GM23338 (cell line): Measurements from ENCODE around the gene GLT6D1.

ENCODE experiments used
- CREB1 ChIP-seq: fragments of 250-450 bp; sonication (Bioruptor Pico); IDR thresholded peaks from 2 replicates; pipeline ENCODE4 v1.5.0; 2020; ENCODE audit warnings: low read depth, mild to moderate bottlenecking, moderate library complexity
- CTCF ChIP-seq, 2 experiments: fragments of 200-600 bp in 1 of 2; sonication (generic) in 1 of 2; conservative IDR thresholded peaks; 2 replicates each; pipeline versions ENCODE4 v1.5.1 to v1.6.1; 2016 to 2017; ENCODE audit warnings: antibody characterized with exemption in 2 of 2, low read depth in 2 of 2, mild to moderate bottlenecking in 2 of 2, moderate library complexity in 1 of 2
- ETS1 ChIP-seq: IDR thresholded peaks from 2 replicates; pipeline ENCODE4 v1.6.1; 2016; ENCODE audit warnings: antibody characterized with exemption
- EZH2 ChIP-seq: fragments of 200-600 bp; sonication (generic); IDR thresholded peaks from one replicate; pipeline ENCODE4 v1.8.0; 2017; ENCODE audit warnings: antibody characterized with exemption, mild to moderate bottlenecking, low read depth; ENCODE audit not compliant: unreplicated experiment
- EZH2phosphoT487 ChIP-seq: fragments of 200-600 bp; sonication (generic); IDR thresholded peaks from one replicate; pipeline ENCODE4 v1.8.1; 2018; ENCODE audit warnings: antibody characterized with exemption; ENCODE audit not compliant: unreplicated experiment
- JUNB ChIP-seq: IDR thresholded peaks from one replicate; pipeline ENCODE4 v1.6.1; 2016; ENCODE audit warnings: antibody characterized with exemption; ENCODE audit not compliant: unreplicated experiment
- POLR2AphosphoS5 ChIP-seq: IDR thresholded peaks from 2 replicates; pipeline ENCODE4 v1.6.1; 2016; ENCODE audit warnings: antibody characterized with exemption, low read depth
- REST ChIP-seq: IDR thresholded peaks from one replicate; pipeline ENCODE4 v1.6.1; 2018; ENCODE audit warnings: antibody characterized with exemption; ENCODE audit not compliant: unreplicated experiment
- STAT1 ChIP-seq: IDR thresholded peaks from one replicate; pipeline ENCODE4 v1.6.1; 2016; ENCODE audit warnings: antibody characterized with exemption; ENCODE audit not compliant: unreplicated experiment
- ZNF331 ChIP-seq: fragments of 250-450 bp; sonication (Bioruptor Pico); IDR thresholded peaks from 2 replicates; pipeline ENCODE4 v1.5.0; 2020; ENCODE audit warnings: low read depth, mild to moderate bottlenecking, moderate library complexity
- ZNF462 ChIP-seq: fragments of 250-450 bp; sonication (Bioruptor Pico); IDR thresholded peaks from 2 replicates; pipeline ENCODE4 v1.5.0; 2020; ENCODE audit warnings: mild to moderate bottlenecking, moderate library complexity

GRCh38 chr9:135677641-135678168 is 38.4 kb upstream of the GLT6D1 start:
- TF ChIP-seq CTCF (conservative IDR thresholded peaks at IDR 0.05; ENCODE audit: low read depth in 2 of 2) (no peak), POLR2AphosphoS5 (no peak), JUNB (no peak), EZH2 (no peak), EZH2phosphoT487 (no peak), CREB1 (CRISPR knock-in tag) (no peak), ETS1 (no peak), REST (no peak), STAT1 (no peak), ZNF331 (CRISPR knock-in tag) (no peak), ZNF462 (no peak)
